Heart left ventricle (tissue), 16 donors: ENCODE results near the gene ESRRA. TPM values are rescaled to one million over a fixed set of nuclear protein-coding genes. Genes with fewer than 3 reads are reported as not detected.

Source experiments
- ATAC-seq, 4 donors: fragments of 200-7000 bp; cut with Tn5 transposase; one replicate each; pipeline ENCODE4 v1.9.1; 2020 to 2022; ENCODE audit warnings: moderate library complexity in 4 of 4, mild to moderate bottlenecking in 3 of 4, moderate number of reproducible peaks in 1 of 4
- DNase-seq, 5 donors: peaks; one replicate each; pipeline ENCODE4 v3.0.0-alpha.2; 2020
- H3K27ac ChIP-seq, 12 donors: fragments of 200-600 bp; sonication (generic) in 4 of 12; one replicate each; pipeline versions ENCODE4 v1.5.0 to v1.8.0; 2016 to 2022; ENCODE audit warnings: mild to moderate bottlenecking in 2 of 12
- H3K27me3 ChIP-seq, 9 donors: fragments of 200-600 bp; sonication (generic) in 2 of 9; one replicate each; pipeline versions ENCODE4 v1.5.1 to v1.8.0; 2016 to 2022; ENCODE audit warnings: mild to moderate bottlenecking in 3 of 9
- H3K36me3 ChIP-seq, 9 donors: fragments of 200-600 bp; sonication (generic) in 2 of 9; one replicate each; pipeline versions ENCODE4 v1.5.0 to v1.8.0; 2018 to 2022; ENCODE audit warnings: mild to moderate bottlenecking in 2 of 9
- H3K4me1 ChIP-seq, 12 donors: fragments of 200-600 bp; sonication (generic) in 4 of 12; one replicate each; pipeline versions ENCODE4 v1.5.0 to v1.8.0; 2016 to 2022; ENCODE audit warnings: mild to moderate bottlenecking in 3 of 12
- H3K4me3 ChIP-seq, 12 donors: fragments of 200-600 bp; sonication (generic) in 4 of 12; one replicate each; pipeline versions ENCODE4 v1.5.0 to v1.8.0; 2017 to 2022; ENCODE audit warnings: mild to moderate bottlenecking in 9 of 12, moderate library complexity in 4 of 12
- H3K9me3 ChIP-seq, 12 donors: fragments of 200-600 bp; sonication (generic) in 4 of 12; one replicate each; pipeline versions ENCODE4 v1.5.0 to v1.8.0; 2016 to 2022; ENCODE audit warnings: mild to moderate bottlenecking in 1 of 12
- POLR2A ChIP-seq, 2 donors: fragments of 450-650 bp; IDR thresholded peaks; one replicate each; pipeline ENCODE4 v1.6.1; 2017; ENCODE audit warnings: antibody characterized with exemption in 2 of 2, mild to moderate bottlenecking in 2 of 2, moderate library complexity in 2 of 2
- WGBS, 4 donors: extraction: QIAGEN DNeasy Blood & Tissue Kit in 2 of 4; methylation state at CpG; one replicate each; pipeline versions ENCODE4 v1.1.5 to v1.1.7; 2013 to 2018; 5-methylcytosine and 5-hydroxymethylcytosine counted together
- intact Hi-C, 10 donors: fragments of 100-400 bp; cut with DNase I; formaldehyde crosslinking; loops; one replicate each; pipeline versions ENCODE4 v1.11.1 to v1.14.2; 2022
- polyA plus RNA-seq, 2 donors: library from polyadenylated mRNA; stranded (reverse); fragments of 200-250 nt; gene quantifications; one replicate each; pipeline ENCODE4 v1.2.3, GENCODE V29; 2013
- total RNA-seq, 9 donors: library from RNA; depleted of rRNA in 2 of 9; stranded (reverse); fragments of >200 nt in 2 of 9; fragmentation: NEBNext Ultra II Directional in 3 of 9; extraction: Animal tissue kit (Norgen Biotek cat#: 25700) in 3 of 9; gene quantifications; one replicate each; pipeline versions ENCODE4 v1.1.0 to v1.2.4, GENCODE V29; 2016 to 2023
- TF ChIP-seq, protein P1 (sequence below), 12 donors: fragments of 200-600 bp; sonication (generic) in 4 of 12; IDR thresholded peaks; one replicate each; pipeline versions ENCODE4 v1.5.0 to v1.8.0; 2018 to 2022; ENCODE audit warnings: antibody characterized with exemption in 12 of 12, mild to moderate bottlenecking in 5 of 12
- donor health status: ischemic (EF 13 %, LVEDD 7.1; RV severe dilation, severe dysfunction).
- donor health status: healthy with polysubstance abuse.
- donor health status: DM: no; HTN: yes; CAD: no.
- donor health status: DM: no; HTN: no; CAD: no.
- donor health status: ischemic (EF 25% LVEDD 6.9; RV normal size, moderate dysfunction).
- donor health status: ischemic (EF 25% LVEDD 5.7; RV mildly dilated, moderate dysfunction).
- donor health status: healthy.
- donor health status: DM: yes; HTN: yes; CAD: no.
- donor health status: ischemic (EF 35%, LVEDD 5.7; RV mildly dilated, moderate dysfunction).
- donor health status: nonischemic (EF 11% LVEDD 7.7; RV severe dilation, severe dysfunction).
- donor health status: DM: yes; HTN: yes; CAD: no.
- donor health status: PGD.
- donor health status: ischemic (EF 29% LVEDD 5.4; RV normal size, mild dysfunction).
- donor health status: nonischemic (EF 23%, LVEDD 6.1; RV moderate dilation, normal function).

Gene ESRRA
- total and polyA plus RNA-seq, 11 donors, result 94.0 to 291 (median 186) TPM

GRCh38 chr11:64357446-64357845 lies 52.1 kb downstream of the ESRRA start:
- Histone ChIP-seq H3K36me3 (peaks cover 0 to 26% (median 18%) of the 10 kb centered on the region in 9 donors), H3K27me3 (no peaks in the 10 kb centered on the region), H3K4me3 (no peak overlapping the region), H3K4me1 (peaks cover 3 to 47% (median 30%) of the 10 kb centered on the region in 12 donors), H3K9me3 (no peaks in the 10 kb centered on the region), H3K27ac (peak overlapping the region in 2 of 12 donors; percentile 94 to 95)
- no peak for ATAC-seq
- 88 to 96% (median 91%) methylated on average over 4 to 6 of the region's 6 CpGs for WGBS, 4 donors
- no peak for DNase-seq
- intact Hi-C loops, result loop anchor here in 4 of 10 donors (5.0 to 10.0 kb wide), 3 partner anchors 40 to 297 kb away; partner anchors contain the start of genes PRDX5 (in 3 of the 4) and TRMT112 (in 3 of the 4)
- TF ChIP-seq, protein P1, sequence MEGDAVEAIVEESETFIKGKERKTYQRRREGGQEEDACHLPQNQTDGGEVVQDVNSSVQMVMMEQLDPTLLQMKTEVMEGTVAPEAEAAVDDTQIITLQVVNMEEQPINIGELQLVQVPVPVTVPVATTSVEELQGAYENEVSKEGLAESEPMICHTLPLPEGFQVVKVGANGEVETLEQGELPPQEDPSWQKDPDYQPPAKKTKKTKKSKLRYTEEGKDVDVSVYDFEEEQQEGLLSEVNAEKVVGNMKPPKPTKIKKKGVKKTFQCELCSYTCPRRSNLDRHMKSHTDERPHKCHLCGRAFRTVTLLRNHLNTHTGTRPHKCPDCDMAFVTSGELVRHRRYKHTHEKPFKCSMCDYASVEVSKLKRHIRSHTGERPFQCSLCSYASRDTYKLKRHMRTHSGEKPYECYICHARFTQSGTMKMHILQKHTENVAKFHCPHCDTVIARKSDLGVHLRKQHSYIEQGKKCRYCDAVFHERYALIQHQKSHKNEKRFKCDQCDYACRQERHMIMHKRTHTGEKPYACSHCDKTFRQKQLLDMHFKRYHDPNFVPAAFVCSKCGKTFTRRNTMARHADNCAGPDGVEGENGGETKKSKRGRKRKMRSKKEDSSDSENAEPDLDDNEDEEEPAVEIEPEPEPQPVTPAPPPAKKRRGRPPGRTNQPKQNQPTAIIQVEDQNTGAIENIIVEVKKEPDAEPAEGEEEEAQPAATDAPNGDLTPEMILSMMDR (IDR thresholded peaks at IDR 0.05), result no peak
- no peak for TF ChIP-seq POLR2A (IDR thresholded peaks at IDR 0.05)

- intact Hi-C loops, result loop anchor here in 4 of 10 donors (5.0 to 10.0 kb wide), 3 partner anchors 41 to 297 kb away; partner anchors contain the start of genes PRDX5 (in 3 of the 4) and TRMT112 (in 3 of the 4)
- ATAC-seq (no peak), DNase-seq (peak in 1 of 5 donors; percentile 33)
- Histone ChIP-seq H3K27ac (peak overlapping the region; percentile 78 to 95 (median 92)), H3K36me3 (peaks cover 0 to 31% (median 23%) of the 10 kb centered on the region in 9 donors), H3K9me3 (no peaks in the 10 kb centered on the region), H3K4me1 (peaks cover 3 to 47% (median 30%) of the 10 kb centered on the region in 12 donors), H3K27me3 (no peaks in the 10 kb centered on the region), H3K4me3 (peak overlapping the region in 11 of 12 donors; percentile 68 to 94 (median 85))
- 64 to 78% (median 68%) methylated on average over 12 to 13 of the region's 13 CpGs for WGBS, 4 donors
- no peak for TF ChIP-seq POLR2A (IDR thresholded peaks at IDR 0.05)
- TF ChIP-seq, protein P1 (IDR thresholded peaks at IDR 0.05), result no peak
These were observed 52.7 kb downstream of the ESRRA start for GRCh38 chr11:64357904-64358535.

- no peaks in the 10 kb centered on the region for H3K9me3 ChIP-seq
- WGBS, 4 donors, result 13 to 21% (median 17%) methylated on average over 3 to 7 of the region's 7 CpGs
- H3K36me3 ChIP-seq, result peaks cover 0 to 34% (median 28%) of the 10 kb centered on the region in 9 donors
- ATAC-seq, result peak in 3 of 4 donors; percentile 1 to 8 (median 6)
- peak overlapping the region; percentile 78 to 95 (median 92) for H3K27ac ChIP-seq
- no peak for DNase-seq
- intact Hi-C loops, result loop anchor here in 4 of 10 donors (5.0 to 10.0 kb wide), 3 partner anchors 41 to 296 kb away; partner anchors contain the start of genes PRDX5 (in 3 of the 4) and TRMT112 (in 3 of the 4)
- peak overlapping the region; percentile 68 to 94 (median 84) for H3K4me3 ChIP-seq
- H3K4me1 ChIP-seq, result peaks cover 3 to 47% (median 30%) of the 10 kb centered on the region in 12 donors
- H3K27me3 ChIP-seq, result no peaks in the 10 kb centered on the region
- TF ChIP-seq POLR2A (IDR thresholded peaks at IDR 0.05), result no peak
- TF ChIP-seq, protein P1 (IDR thresholded peaks at IDR 0.05), result no peak
These were observed 53.2 kb downstream of the ESRRA start for GRCh38 chr11:64358536-64358906.
